Gastrocnemius medialis (tissue), 4 donors: ENCODE results near the gene SEC22A.

Source experiments
- CTCF ChIP-seq, 5 experiments: fragments of 450-650 bp in 3 of 5; fragments of 200-600 bp in 2 of 5; sonication (generic) in 2 of 5; IDR thresholded peaks in 4 of 5; conservative IDR thresholded peaks in 1 of 5; 1 replicate in 4 of 5; 2 replicates in 1 of 5; pipeline ENCODE4 v1.5.1; 2016 to 2019; ENCODE audit warnings: antibody characterized with exemption in 5 of 5, mild to moderate bottlenecking in 3 of 5, moderate library complexity in 3 of 5
- POLR2A ChIP-seq, 2 donors: fragments of 450-650 bp; IDR thresholded peaks; one replicate each; pipeline ENCODE4 v1.6.1; 2017; ENCODE audit warnings: antibody characterized with exemption in 2 of 2, mild to moderate bottlenecking in 2 of 2, moderate library complexity in 2 of 2

- TF ChIP-seq POLR2A (IDR thresholded peaks at IDR 0.05) (no peak), CTCF (IDR thresholded peaks at IDR 0.05 in 4 of 5, conservative IDR thresholded peaks at IDR 0.05 in 1 of 5) (peak in 1 of 5 experiments; percentile 11)
Measured at GRCh38 chr3:123286308-123287023, 84.7 kb downstream of the SEC22A start.
